ENCODE results near the gene CSNK2A3. TPM values are rescaled to one million over a fixed set of nuclear protein-coding genes. Genes with fewer than 3 reads are reported as not detected.

Gene CSNK2A3
- total RNA-seq, 1 donor from 2014 or later: 0.35 TPM

GRCh38 chr11:11351042-11351586 lies 1.9 kb downstream of the CSNK2A3 start:
- no peak overlapping the region for H3K4me3 ChIP-seq (ENCODE audit: low read depth, low read length)
- DNase-seq (ENCODE audit: low read depth): no peak
- TF ChIP-seq, protein P1, sequence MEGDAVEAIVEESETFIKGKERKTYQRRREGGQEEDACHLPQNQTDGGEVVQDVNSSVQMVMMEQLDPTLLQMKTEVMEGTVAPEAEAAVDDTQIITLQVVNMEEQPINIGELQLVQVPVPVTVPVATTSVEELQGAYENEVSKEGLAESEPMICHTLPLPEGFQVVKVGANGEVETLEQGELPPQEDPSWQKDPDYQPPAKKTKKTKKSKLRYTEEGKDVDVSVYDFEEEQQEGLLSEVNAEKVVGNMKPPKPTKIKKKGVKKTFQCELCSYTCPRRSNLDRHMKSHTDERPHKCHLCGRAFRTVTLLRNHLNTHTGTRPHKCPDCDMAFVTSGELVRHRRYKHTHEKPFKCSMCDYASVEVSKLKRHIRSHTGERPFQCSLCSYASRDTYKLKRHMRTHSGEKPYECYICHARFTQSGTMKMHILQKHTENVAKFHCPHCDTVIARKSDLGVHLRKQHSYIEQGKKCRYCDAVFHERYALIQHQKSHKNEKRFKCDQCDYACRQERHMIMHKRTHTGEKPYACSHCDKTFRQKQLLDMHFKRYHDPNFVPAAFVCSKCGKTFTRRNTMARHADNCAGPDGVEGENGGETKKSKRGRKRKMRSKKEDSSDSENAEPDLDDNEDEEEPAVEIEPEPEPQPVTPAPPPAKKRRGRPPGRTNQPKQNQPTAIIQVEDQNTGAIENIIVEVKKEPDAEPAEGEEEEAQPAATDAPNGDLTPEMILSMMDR (conservative IDR thresholded peaks at IDR 0.05; ENCODE audit: low read depth, low read length): no peak

- TF ChIP-seq, protein P1 (conservative IDR thresholded peaks at IDR 0.05; ENCODE audit: low read depth, low read length): no peak
- no peak overlapping the region for H3K4me3 ChIP-seq (ENCODE audit: low read depth, low read length)
- DNase-seq (ENCODE audit: low read depth): no peak
Observed at GRCh38 chr11:11349870-11350337, 3.1 kb downstream of the CSNK2A3 start.

- DNase-seq (ENCODE audit: low read depth): no peak
- TF ChIP-seq, protein P1 (conservative IDR thresholded peaks at IDR 0.05; ENCODE audit: low read depth, low read length): no peak
- H3K4me3 ChIP-seq (ENCODE audit: low read depth, low read length): no peak overlapping the region
Observed at GRCh38 chr11:11349106-11349825, 3.8 kb downstream of the CSNK2A3 start.

- no peak for DNase-seq (ENCODE audit: low read depth)
- H3K4me3 ChIP-seq (ENCODE audit: low read depth, low read length): no peak overlapping the region
- TF ChIP-seq, protein P1 (conservative IDR thresholded peaks at IDR 0.05; ENCODE audit: low read depth, low read length): no peak
Observed at GRCh38 chr11:11348303-11348702, 4.7 kb downstream of the CSNK2A3 start.

DNA sequence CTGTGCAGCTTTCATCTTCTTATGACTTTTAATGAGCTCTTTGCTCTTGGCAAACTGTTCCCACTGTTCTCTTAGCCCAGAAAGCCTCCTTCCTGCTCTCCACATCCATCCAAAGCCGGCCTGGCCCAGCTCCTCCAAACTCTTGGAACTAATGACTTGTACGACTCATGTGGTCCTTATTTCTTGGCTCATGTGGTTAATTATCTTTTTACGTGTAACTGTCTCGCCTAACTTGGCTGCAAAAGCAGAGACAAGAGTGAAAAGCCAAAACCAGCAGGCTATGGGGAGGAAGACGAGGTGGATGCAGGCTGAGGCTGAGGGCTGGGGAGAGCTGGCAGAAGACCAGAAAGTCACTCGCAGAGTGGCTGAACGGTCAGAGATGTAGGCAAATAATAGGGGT lies 5.5 kb downstream of the CSNK2A3 start:
- TF ChIP-seq, protein P1 (conservative IDR thresholded peaks at IDR 0.05; ENCODE audit: low read depth, low read length): no peak
- no peak for DNase-seq (ENCODE audit: low read depth)
- no peak overlapping the region for H3K4me3 ChIP-seq (ENCODE audit: low read depth, low read length)

GRCh38 chr11:11346303-11346702 lies 6.7 kb downstream of the CSNK2A3 start:
- H3K4me3 ChIP-seq (ENCODE audit: low read depth, low read length): no peak overlapping the region
- TF ChIP-seq, protein P1 (conservative IDR thresholded peaks at IDR 0.05; ENCODE audit: low read depth, low read length): no peak
- no peak for DNase-seq (ENCODE audit: low read depth)

DNA sequence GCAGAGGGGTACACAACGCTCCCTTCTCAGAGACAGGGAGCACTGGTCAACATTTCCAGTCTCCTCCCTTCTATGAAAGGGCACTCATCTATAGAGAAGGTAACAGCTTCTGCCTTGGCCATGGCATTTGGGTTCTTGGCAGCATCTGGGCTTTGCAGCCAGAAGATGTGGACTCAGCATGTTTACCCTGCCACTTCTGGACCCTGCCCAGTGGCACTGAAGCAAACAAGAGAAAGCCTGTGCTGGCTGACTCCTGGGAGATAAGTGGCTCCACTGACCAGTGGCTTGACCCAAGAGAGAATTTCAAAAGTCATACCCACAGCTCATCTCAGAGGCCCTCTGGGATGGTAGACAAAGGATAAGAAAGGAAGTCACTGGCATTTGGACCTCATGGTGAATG lies 8.0 kb downstream of the CSNK2A3 start:
- DNase-seq (ENCODE audit: low read depth): no peak
- H3K4me3 ChIP-seq (ENCODE audit: low read depth, low read length): no peak overlapping the region
- TF ChIP-seq, protein P1 (conservative IDR thresholded peaks at IDR 0.05; ENCODE audit: low read depth, low read length): no peak

Data from epithelial cell of proximal tubule (primary cell).